Pancreas (tissue), 10 donors: ENCODE data around the gene ADAMTS2. TPM values are rescaled to one million over a fixed set of nuclear protein-coding genes. Genes with fewer than 3 reads are reported as not detected.
"Not testable (repeated sequence)": the region's sequence is repeated elsewhere in the genome, so short reads cannot be mapped to it uniquely, and the experiment has no call there.

Source experiments
- ATAC-seq, 4 donors: fragments of 200-7000 bp; cut with Tn5 transposase; one replicate each; pipeline versions ENCODE4 v1.8.0 to v1.9.1; 2020; ENCODE audit warnings: mild to moderate bottlenecking in 4 of 4, moderate library complexity in 4 of 4
- DNase-seq, 6 donors: peaks; one replicate each; pipeline ENCODE4 v3.0.0-alpha.2; 2020
- FAIRE-seq: peaks from 2 replicates; lab custom pipeline; 2012; peaks lifted over from hg19 to GRCh38; lab: Jason Lieb, UNC
- H3K27ac ChIP-seq, 4 donors: fragments of 200-600 bp; sonication (generic); 1 replicate in 3 of 4; 2 replicates in 1 of 4; pipeline versions ENCODE4 v1.5.0 to v1.8.0; 2020
- H3K27me3 ChIP-seq, 4 donors: fragments of 200-600 bp; one replicate each; pipeline ENCODE4 v1.8.0; 2021
- H3K36me3 ChIP-seq, 3 donors: fragments of 200-600 bp; sonication (generic) in 1 of 3; one replicate each; pipeline versions ENCODE4 v1.5.0 to v1.8.0; 2020 to 2021
- H3K4me1 ChIP-seq, 3 donors: fragments of 200-600 bp; one replicate each; pipeline ENCODE4 v1.8.0; 2021
- H3K4me3 ChIP-seq, 4 donors: fragments of 200-600 bp; sonication (generic) in 2 of 4; one replicate each; pipeline versions ENCODE4 v1.5.0 to v1.8.0; 2020 to 2021
- H3K9me3 ChIP-seq, 4 donors: fragments of 200-600 bp; one replicate each; pipeline ENCODE4 v1.8.0; 2021
- CTCF ChIP-seq, 4 donors: fragments of 200-600 bp; sonication (generic) in 3 of 4; IDR thresholded peaks; one replicate each; pipeline versions ENCODE4 v1.5.0 to v1.8.0; 2021; ENCODE audit warnings: antibody characterized with exemption in 4 of 4
- WGBS, 2 donors: extraction: QIAGEN DNeasy Blood & Tissue Kit; methylation state at CpG; one replicate each; pipeline ENCODE4 v1.1.7; 2013; 5-methylcytosine and 5-hydroxymethylcytosine counted together
- intact Hi-C, 3 donors: fragments of 100-400 bp; cut with DNase I; formaldehyde crosslinking; loops; one replicate each; pipeline versions ENCODE4 v1.11.1 to v1.14.2; 2022
- polyA plus RNA-seq, 2 donors: library from polyadenylated mRNA; stranded (reverse); fragments of 200-250 nt; gene quantifications; one replicate each; pipeline ENCODE4 v1.2.3, GENCODE V29; 2013
- total RNA-seq, 6 donors: library from RNA; stranded (reverse); fragmentation: NEBNext Ultra II Directional in 4 of 6; extraction: Animal tissue kit (Norgen Biotek cat#: 25700) in 4 of 6; gene quantifications; one replicate each; pipeline versions ENCODE4 v1.2.1 to v1.2.4, GENCODE V29; 2021 to 2023
- donor health status: healthy with polysubstance abuse.
- donor health status: DM: no; HTN: no; CAD: no; lungs with moderate emphysema.
- donor health status: DM: no; HTN: no; CAD: no.
- donor health status: control.
- donor health status: control.
- donor health status: Bipolar disorder and iron deficiency.
- donor health status: DM: yes; HTN: yes; CAD: no.
- donor health status: DM: no; HTN: no; CAD: no.
- donor health status: DM: no; HTN: no; CAD: no.
- donor health status: DM: yes; HTN: yes; CAD: no.

ADAMTS2 gene
- total and polyA plus RNA-seq, 8 donors, result 1.3 to 18.5 (median 5.8) TPM

GRCh38 chr5:179325296-179326031, 19.8 kb downstream of the ADAMTS2 start:
- no peak for FAIRE-seq
- H3K4me3 ChIP-seq, result no peak overlapping the region
- H3K9me3 ChIP-seq, result no peaks in the 10 kb centered on the region
- H3K4me1 ChIP-seq, result no peaks in the 10 kb centered on the region
- DNase-seq, result peak in 2 of 6 donors; percentile 52 to 56
- no peak overlapping the region for H3K27ac ChIP-seq
- H3K27me3 ChIP-seq, result peaks cover 0 to 3% (median 0%) of the 10 kb centered on the region in 4 donors
- intact Hi-C loops, result no loop called here
- TF ChIP-seq CTCF (IDR thresholded peaks at IDR 0.05), result no peak
- ATAC-seq, result no peak
- H3K36me3 ChIP-seq, result no peaks in the 10 kb centered on the region
- 76 to 80% methylated on average over 28 of the region's 28 CpGs for WGBS, 2 donors

- no peaks in the 10 kb centered on the region for H3K4me1 ChIP-seq
- 70 to 75% methylated on average over 6 of the region's 6 CpGs for WGBS, 2 donors
- TF ChIP-seq CTCF (IDR thresholded peaks at IDR 0.05), result no peak
- intact Hi-C loops, result no loop called here
- no peaks in the 10 kb centered on the region for H3K9me3 ChIP-seq
- ATAC-seq (no peak), FAIRE-seq (no peak), DNase-seq (peak in 1 of 6 donors; percentile 30)
- no peak overlapping the region for H3K27ac ChIP-seq
- H3K4me3 ChIP-seq, result no peak overlapping the region
- peaks cover 0 to 3% (median 0%) of the 10 kb centered on the region in 4 donors for H3K27me3 ChIP-seq
- no peaks in the 10 kb centered on the region for H3K36me3 ChIP-seq
Measured at GRCh38 chr5:179324760-179325295, 20.4 kb downstream of the ADAMTS2 start.

GRCh38 chr5:179324316-179324715, 20.9 kb downstream of the ADAMTS2 start:
- H3K4me1 ChIP-seq, H3K4me3 ChIP-seq, H3K27me3 ChIP-seq, intact Hi-C loops, FAIRE-seq, H3K36me3 ChIP-seq, H3K27ac ChIP-seq, ATAC-seq, H3K9me3 ChIP-seq: not testable (repeated sequence)
- WGBS, 2 donors, result 71 to 83% methylated on average over 7 of the region's 7 CpGs
- DNase-seq, result peak in 2 of 6 donors; percentile 6 to 8

- no peaks in the 10 kb centered on the region for H3K4me1 ChIP-seq
- no peak overlapping the region for H3K27ac ChIP-seq
- H3K36me3 ChIP-seq, result no peaks in the 10 kb centered on the region
- H3K4me3 ChIP-seq, result no peak overlapping the region
- TF ChIP-seq CTCF (IDR thresholded peaks at IDR 0.05), result no peak
- intact Hi-C loops, result no loop called here
- ATAC-seq (no peak), FAIRE-seq (no peak), DNase-seq (peak in 2 of 6 donors; percentile 24 to 40)
- WGBS, 2 donors, result 47 to 48% methylated on average over 11 of the region's 11 CpGs
- peaks cover 0 to 3% (median 0%) of the 10 kb centered on the region in 4 donors for H3K27me3 ChIP-seq
- H3K9me3 ChIP-seq, result no peaks in the 10 kb centered on the region
Measured at GRCh38 chr5:179323026-179323870, 22.0 kb downstream of the ADAMTS2 start.
